Hindlimb muscle (tissue), 1 donor: Measurements from ENCODE around the gene SLC25A23. TPM values are rescaled to one million over a fixed set of nuclear protein-coding genes. Genes with fewer than 3 reads are reported as not detected.

Source experiments
- DNase-seq: peaks from one replicate; pipeline ENCODE4 v3.0.0-alpha.2; 2013
- polyA plus RNA-seq: library from polyadenylated mRNA; unstranded; fragments of 120-200 nt; gene quantifications from one replicate; pipeline ENCODE4 v1.2.1, GENCODE V29; 2013; ENCODE audit not compliant: insufficient read length

The SLC25A23 gene
- polyA plus RNA-seq, 1 donor, result 35.8 TPM

DNA sequence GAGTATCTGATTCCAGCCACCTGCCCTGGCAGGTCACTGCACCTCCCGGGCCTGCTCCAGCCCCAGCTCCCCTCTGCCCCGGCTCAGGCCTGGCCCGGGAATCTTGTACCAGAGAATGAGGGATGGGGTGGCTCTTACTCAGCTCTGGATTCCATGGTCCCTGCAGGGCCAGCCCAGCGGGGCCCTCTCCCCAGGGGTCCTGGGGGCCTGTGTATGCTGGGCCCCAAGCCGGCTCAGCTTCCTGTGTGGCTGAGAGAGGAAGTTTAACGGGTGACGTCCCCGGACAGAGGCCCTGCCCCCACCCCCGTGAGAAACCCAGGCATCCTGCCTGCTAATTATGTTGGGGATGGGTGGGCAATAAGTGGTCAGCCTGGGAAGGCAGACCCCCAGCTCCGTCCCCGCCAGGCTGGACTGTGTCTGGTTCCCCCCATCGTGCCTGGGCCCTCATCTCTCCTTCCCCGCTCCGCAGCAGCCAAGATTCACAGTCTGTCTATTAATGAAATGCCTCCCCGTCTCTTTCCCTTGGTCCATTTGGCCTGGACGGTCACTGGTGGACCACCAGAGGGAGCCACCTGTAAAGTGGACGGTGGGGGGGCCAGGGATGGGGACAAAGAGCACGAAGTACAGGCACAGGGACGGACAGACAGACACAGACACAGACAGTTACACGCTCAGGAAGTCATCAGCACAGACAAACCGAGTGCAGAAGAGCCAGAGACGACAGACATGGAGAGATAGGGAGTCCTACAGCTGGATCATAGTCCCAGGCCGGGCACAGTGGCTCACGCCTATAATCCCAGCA is 22.1 kb upstream of the SLC25A23 start, which contains the start of gene DENND1C:
TSS of gene DENND1C (minus strand) at position 247 of the 802 bp plus-strand sequence. CDS start at position 155, 92 bp downstream.
- DNase-seq, result no peak

- no peak for DNase-seq
Measured at GRCh38 chr19:6480848-6481415, 21.3 kb upstream of the SLC25A23 start.

GRCh38 chr19:6479836-6480398 is 20.3 kb upstream of the SLC25A23 start:
- no peak for DNase-seq

- DNase-seq, result no peak
Measured at GRCh38 chr19:6478815-6479214, 19.2 kb upstream of the SLC25A23 start.

- DNase-seq, result no peak
Measured at GRCh38 chr19:6476896-6477431, 17.4 kb upstream of the SLC25A23 start.

- no peak for DNase-seq
Measured at GRCh38 chr19:6476155-6476895, 16.7 kb upstream of the SLC25A23 start.

- DNase-seq, result no peak
Measured at GRCh38 chr19:6475321-6476108, 15.9 kb upstream of the SLC25A23 start.

- DNase-seq, result no peak
Measured at GRCh38 chr19:6473647-6474046, 14.1 kb upstream of the SLC25A23 start.

DNA sequence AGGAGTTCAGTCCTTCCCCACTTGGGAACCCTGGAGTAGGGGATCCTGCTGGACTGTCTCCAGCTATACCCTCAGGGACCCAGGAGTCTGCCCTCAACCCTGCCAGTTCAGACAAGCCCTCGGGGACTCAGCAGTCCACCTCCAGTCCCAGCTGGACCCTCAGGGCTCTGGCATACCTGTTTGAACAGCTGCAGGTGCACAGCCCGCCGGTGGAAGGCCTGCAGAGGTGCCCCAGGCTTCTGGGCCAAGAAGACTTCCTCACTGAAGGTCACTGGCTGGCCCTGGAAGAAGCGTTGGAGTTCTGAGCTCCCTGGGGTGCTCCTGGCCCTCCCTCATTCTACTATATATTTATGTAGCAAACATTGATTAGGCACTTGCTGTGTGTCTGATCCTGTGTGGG is 13.1 kb upstream of the SLC25A23 start:
- no peak for DNase-seq

DNA sequence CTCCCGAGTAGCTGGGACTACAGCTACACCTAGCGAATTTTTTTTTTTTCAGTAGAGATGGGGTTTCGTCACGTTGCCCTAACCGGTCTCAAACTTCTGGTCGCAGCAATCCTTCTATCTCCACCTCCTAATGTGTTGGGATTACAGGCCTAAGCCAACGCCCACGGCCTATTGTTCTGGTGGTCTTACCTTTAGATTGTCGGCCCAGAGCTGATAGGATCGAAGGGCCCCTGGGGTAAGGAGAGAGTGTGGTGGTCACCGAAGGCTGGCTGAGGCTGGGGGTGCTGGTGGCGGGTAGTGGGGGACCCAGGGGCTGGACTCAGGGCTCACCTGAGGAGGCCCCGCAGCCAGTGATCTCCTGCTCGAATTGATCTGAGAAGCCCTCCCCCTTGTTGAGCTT is 11.5 kb upstream of the SLC25A23 start:
- no peak for DNase-seq

- DNase-seq, result no peak
Measured at GRCh38 chr19:6470173-6470572, 10.6 kb upstream of the SLC25A23 start.

DNA sequence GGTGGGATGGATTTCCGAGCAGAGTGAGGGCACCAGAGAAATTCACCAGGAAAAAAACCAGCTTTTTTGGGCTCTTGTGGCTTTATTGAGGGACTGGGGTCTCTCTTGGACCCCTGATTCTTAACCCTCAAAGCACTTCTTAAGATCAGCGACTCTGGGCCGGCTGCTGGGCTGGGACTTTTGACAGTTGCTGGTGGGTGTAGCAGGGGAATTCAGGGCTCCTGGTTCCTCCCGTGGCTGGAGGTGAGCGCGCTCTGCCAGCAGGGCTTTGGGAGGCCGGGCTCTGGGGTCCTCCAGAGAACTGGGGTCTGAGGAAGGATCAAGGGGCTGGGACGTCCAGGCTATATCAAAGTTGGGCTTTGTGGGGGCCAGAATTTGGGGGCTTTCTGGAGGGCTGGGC is 7.8 kb upstream of the SLC25A23 start:
- no peak for DNase-seq

DNA sequence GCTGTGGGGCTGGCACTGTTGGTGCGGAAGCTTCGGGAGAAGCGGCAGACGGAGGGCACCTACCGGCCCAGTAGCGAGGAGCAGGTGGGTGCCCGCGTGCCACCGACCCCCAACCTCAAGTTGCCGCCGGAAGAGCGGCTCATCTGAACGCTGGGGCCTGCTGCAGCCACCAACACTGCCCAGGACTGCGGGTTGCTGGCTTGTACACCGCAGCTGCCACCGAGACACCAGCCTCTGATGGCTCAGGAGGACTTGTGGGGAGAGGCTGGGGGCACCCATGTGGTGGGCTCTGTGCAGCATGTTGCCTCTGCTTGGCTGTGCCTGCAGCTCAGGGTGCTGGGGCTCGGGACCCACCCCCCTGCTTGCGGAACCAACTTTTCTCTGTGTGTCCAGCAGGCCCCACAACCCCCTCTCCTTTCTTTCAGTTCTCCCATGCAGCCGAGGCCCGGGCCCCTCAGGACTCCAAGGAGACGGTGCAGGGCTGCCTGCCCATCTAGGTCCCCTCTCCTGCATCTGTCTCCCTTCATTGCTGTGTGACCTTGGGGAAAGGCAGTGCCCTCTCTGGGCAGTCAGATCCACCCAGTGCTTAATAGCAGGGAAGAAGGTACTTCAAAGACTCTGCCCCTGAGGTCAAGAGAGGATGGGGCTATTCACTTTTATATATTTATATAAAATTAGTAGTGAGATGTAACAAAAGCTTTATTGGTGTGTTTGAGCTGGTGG is 7.1 kb upstream of the SLC25A23 start:
- DNase-seq, result no peak

- DNase-seq, result no peak
Measured at GRCh38 chr19:6465663-6466062, 6.1 kb upstream of the SLC25A23 start.

DNA sequence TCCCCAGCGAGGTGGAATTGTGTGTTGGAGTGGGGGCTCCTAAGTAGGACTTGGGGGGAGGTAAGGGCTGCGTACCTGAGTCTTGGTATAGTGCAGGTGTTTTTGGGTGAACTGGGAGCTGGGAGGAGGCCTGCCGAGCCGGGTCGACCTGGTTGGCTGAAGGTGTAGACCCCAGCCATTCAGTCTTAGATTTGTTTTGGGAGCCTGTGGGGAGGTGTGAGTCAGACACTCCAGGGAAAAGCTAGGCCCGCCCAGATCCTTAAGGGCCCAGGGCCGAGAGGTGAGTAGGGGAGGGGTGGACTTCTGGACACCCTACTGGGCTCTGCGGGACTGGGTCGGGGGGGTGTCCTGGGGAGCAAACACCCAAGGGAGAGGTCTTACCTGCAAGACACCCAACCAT is 5.4 kb upstream of the SLC25A23 start:
- no peak for DNase-seq

DNA sequence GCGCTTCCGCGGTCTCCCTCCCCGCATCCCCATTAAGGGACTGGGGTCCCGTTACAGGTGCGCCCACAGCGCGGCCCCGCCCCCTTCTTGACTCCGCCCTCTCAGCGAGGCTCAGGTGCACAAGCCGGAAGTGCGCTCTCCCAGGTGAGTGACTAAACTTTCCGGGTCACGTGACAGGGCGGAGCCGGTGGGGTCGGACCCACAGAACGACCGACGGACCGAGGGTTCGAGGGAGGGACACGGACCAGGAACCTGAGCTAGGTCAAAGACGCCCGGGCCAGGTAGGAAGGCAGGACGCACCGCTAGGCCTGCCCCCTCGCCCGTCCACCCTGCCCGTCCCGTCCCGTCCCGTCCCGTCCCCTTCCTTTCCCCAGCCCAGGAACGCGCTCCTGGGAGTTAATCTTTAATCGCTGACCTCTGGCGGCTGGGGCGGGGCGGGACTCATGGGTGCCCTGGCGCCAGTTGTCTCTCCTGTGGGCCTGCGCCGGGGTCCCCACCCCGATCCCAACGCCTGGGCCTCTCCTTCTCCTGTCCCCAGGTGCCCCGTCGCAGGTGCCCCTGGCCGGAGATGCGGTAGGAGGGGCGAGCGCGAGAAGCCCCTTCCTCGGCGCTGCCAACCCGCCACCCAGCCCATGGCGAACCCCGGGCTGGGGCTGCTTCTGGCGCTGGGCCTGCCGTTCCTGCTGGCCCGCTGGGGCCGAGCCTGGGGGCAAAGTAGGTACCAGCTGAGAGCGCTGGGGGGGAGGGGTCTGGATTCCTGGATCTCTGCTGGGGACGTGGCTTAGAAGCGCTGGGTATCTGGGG is 4.7 kb upstream of the SLC25A23 start, which contains the start of gene CRB3:
TSS of gene CRB3 (plus strand) at position 202 of the 804 bp plus-strand sequence. CDS start at position 633, 431 bp downstream.
- no peak for DNase-seq

- peak; percentile 99 for DNase-seq
Measured at GRCh38 chr19:6460099-6460884, 700 bp upstream of the SLC25A23 start.

- no peak for DNase-seq
Measured at GRCh38 chr19:6458695-6459261, 814 bp downstream of the SLC25A23 start.
